22Rv1 (cell line): ENCODE data around the gene PRRC2B.

Source experiments
- ZFX ChIP-seq: fragments of 450-650 bp; IDR thresholded peaks from 2 replicates; pipeline ENCODE4 v1.6.1; 2017; ENCODE audit warnings: antibody characterized with exemption, borderline replicate concordance
- TF ChIP-seq, protein P1 (sequence below): fragments of 450-650 bp; IDR thresholded peaks from 2 replicates; pipeline ENCODE4 v1.5.1; 2017; ENCODE audit warnings: mild to moderate bottlenecking

GRCh38 chr9:131370638-131371037 is 23.2 kb upstream of the PRRC2B start:
- TF ChIP-seq, protein P1, sequence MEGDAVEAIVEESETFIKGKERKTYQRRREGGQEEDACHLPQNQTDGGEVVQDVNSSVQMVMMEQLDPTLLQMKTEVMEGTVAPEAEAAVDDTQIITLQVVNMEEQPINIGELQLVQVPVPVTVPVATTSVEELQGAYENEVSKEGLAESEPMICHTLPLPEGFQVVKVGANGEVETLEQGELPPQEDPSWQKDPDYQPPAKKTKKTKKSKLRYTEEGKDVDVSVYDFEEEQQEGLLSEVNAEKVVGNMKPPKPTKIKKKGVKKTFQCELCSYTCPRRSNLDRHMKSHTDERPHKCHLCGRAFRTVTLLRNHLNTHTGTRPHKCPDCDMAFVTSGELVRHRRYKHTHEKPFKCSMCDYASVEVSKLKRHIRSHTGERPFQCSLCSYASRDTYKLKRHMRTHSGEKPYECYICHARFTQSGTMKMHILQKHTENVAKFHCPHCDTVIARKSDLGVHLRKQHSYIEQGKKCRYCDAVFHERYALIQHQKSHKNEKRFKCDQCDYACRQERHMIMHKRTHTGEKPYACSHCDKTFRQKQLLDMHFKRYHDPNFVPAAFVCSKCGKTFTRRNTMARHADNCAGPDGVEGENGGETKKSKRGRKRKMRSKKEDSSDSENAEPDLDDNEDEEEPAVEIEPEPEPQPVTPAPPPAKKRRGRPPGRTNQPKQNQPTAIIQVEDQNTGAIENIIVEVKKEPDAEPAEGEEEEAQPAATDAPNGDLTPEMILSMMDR, result no peak
- TF ChIP-seq ZFX, result no peak
